GM23248 (cell line): ENCODE results near the gene INSRR. TPM values are rescaled to one million over a fixed set of nuclear protein-coding genes. Genes with fewer than 3 reads are reported as not detected.

Experiments used
- DNase-seq: peaks from one replicate; pipeline ENCODE4 v3.0.0-alpha.2; 2015
- H2AFZ ChIP-seq: fragments of 200-600 bp; sonication (generic); 2 replicates; pipeline ENCODE4 v1.6.1; 2016; ENCODE audit warnings: antibody characterized with exemption
- H3F3A ChIP-seq: fragments of 200-600 bp; sonication (generic); 2 replicates; pipeline ENCODE4 v1.6.1; 2016; ENCODE audit warnings: mild to moderate bottlenecking, antibody characterized with exemption, mixed run types; ENCODE audit not compliant: insufficient read depth
- H3K27ac ChIP-seq: fragments of 200-600 bp; sonication (generic); 2 replicates; pipeline ENCODE4 v1.5.1; 2016; ENCODE audit warnings: mild to moderate bottlenecking
- H3K27me3 ChIP-seq: fragments of 200-600 bp; sonication (generic); replicated peaks from 2 replicates; pipeline ENCODE4 v1.6.1; 2016; ENCODE audit warnings: mild to moderate bottlenecking; ENCODE audit not compliant: insufficient read depth
- H3K36me3 ChIP-seq: fragments of 200-600 bp; sonication (generic); 2 replicates; pipeline ENCODE4 v1.6.1; 2016; ENCODE audit warnings: low read depth, mild to moderate bottlenecking
- H3K4me1 ChIP-seq: fragments of 200-600 bp; sonication (generic); 2 replicates; pipeline ENCODE4 v1.6.1; 2016; ENCODE audit warnings: mild to moderate bottlenecking; ENCODE audit not compliant: insufficient read depth
- H3K4me2 ChIP-seq: fragments of 200-600 bp; sonication (generic); one replicate; pipeline ENCODE4 v1.6.1; 2016; ENCODE audit warnings: mild to moderate bottlenecking; ENCODE audit not compliant: unreplicated experiment
- H3K4me3 ChIP-seq: fragments of 200-600 bp; sonication (generic); 2 replicates; pipeline ENCODE4 v1.5.1; 2016; ENCODE audit warnings: mild to moderate bottlenecking
- H3K79me2 ChIP-seq: fragments of 200-600 bp; sonication (generic); 2 replicates; pipeline ENCODE4 v1.6.1; 2016; ENCODE audit warnings: mild to moderate bottlenecking; ENCODE audit not compliant: insufficient read depth
- H3K9ac ChIP-seq: fragments of 200-600 bp; sonication (generic); 2 replicates; pipeline ENCODE4 v1.6.1; 2016; ENCODE audit warnings: mild to moderate bottlenecking
- H3K9me2 ChIP-seq: fragments of 200-600 bp; sonication (generic); 2 replicates; pipeline ENCODE4 v1.6.1; 2016; ENCODE audit warnings: mixed run types, mild to moderate bottlenecking, moderate library complexity; ENCODE audit not compliant: insufficient read depth
- H3K9me3 ChIP-seq: fragments of 200-600 bp; sonication (generic); one replicate; pipeline ENCODE4 v1.6.1; 2017; ENCODE audit warnings: low read depth
- H4K20me1 ChIP-seq: fragments of 200-600 bp; sonication (generic); 2 replicates; pipeline ENCODE4 v1.6.0; 2016; ENCODE audit not compliant: insufficient read depth
- EZH2 ChIP-seq: fragments of 200-600 bp; sonication (generic); IDR thresholded peaks from 2 replicates; pipeline ENCODE4 v1.6.1; 2018; ENCODE audit warnings: antibody characterized with exemption, mild to moderate bottlenecking; ENCODE audit not compliant: insufficient read depth, poor library complexity, severe bottlenecking
- EZH2phosphoT487 ChIP-seq: fragments of 200-600 bp; sonication (generic); IDR thresholded peaks from 2 replicates; pipeline ENCODE4 v1.6.1; 2018; ENCODE audit warnings: antibody characterized with exemption, moderate library complexity, mild to moderate bottlenecking, low read depth; ENCODE audit not compliant: insufficient read depth
- WGBS, 2 experiments: methylation state at CpG; one replicate each; pipeline ENCODE4 v1.1.6; 2015 to 2017; ENCODE audit warnings: low lambda C conversion rate in 2 of 2, low coverage in 1 of 2; ENCODE audit errors: missing lambda C conversion rate in 2 of 2; 5-methylcytosine and 5-hydroxymethylcytosine counted together
- in situ Hi-C: fragments of 300-500 bp; cut with MboI; formaldehyde crosslinking; loops from 2 replicates; pipeline ENCODE4 v1.15.0; 2020
- polyA plus RNA-seq: library from polyadenylated mRNA; unstranded; fragments of >200 nt; fragmentation: Nextera tagmentation; extraction: Ambion mirVana; gene quantifications from 2 replicates; pipeline ENCODE4 v1.2.1, GENCODE V29; 2016
- total RNA-seq: library from RNA; depleted of rRNA; stranded (reverse); fragments of >200 nt; shearing (Covaris generic); gene quantifications from 2 replicates; pipeline ENCODE4 v1.2.3, GENCODE V29; 2014

Gene INSRR
- total and polyA plus RNA-seq, 2 experiments from 2014 or later, result 0.09 TPM; not detected in 1

DNA sequence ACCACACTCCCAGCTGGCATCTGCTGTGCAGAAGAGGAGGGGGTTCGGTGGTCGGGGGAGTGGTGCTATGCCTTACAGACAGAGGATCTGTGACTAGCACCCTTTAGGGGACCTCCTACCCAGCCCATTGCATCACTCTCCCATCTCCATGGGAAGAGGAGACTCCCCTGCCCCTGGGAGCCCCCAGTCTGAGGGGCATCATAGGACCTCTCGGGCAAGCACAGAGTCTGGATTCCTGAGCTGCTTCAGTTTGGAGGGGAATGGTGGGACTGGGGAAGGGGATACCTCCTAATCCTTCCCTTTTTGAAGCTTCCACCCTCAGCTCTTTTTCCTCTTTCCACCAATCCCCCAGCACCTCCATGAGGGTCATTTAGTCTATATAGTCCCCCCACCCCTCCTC lies 1.4 kb downstream of the INSRR start:
- no peak for TF ChIP-seq EZH2
- no peak for TF ChIP-seq EZH2phosphoT487
- no peaks in the 10 kb centered on the region for H4K20me1 ChIP-seq
- H3K36me3 ChIP-seq, result no peaks in the 10 kb centered on the region
- in situ Hi-C loops, result no loop called here
- no peaks in the 10 kb centered on the region for H3K9me2 ChIP-seq
- H3K27ac ChIP-seq, result no peak overlapping the region
- 67 to 79% methylated on average over 3 of the region's 3 CpGs for WGBS, 2 experiments
- H3K79me2 ChIP-seq, result no peaks in the 10 kb centered on the region
- H3F3A ChIP-seq, result no peaks in the 10 kb centered on the region
- H3K9me3 ChIP-seq, result no peaks in the 10 kb centered on the region
- H3K9ac ChIP-seq, result no peak overlapping the region
- H3K4me1 ChIP-seq, result 0 out of 2 replicates have a peak, but pooled peaks cover 3% of the 10 kb centered on the region
- H2AFZ ChIP-seq, result no peak overlapping the region
- peaks cover 18% of the 10 kb centered on the region for H3K27me3 ChIP-seq
- no peak overlapping the region for H3K4me3 ChIP-seq
- DNase-seq, result no peak
- no peak overlapping the region for H3K4me2 ChIP-seq

DNA sequence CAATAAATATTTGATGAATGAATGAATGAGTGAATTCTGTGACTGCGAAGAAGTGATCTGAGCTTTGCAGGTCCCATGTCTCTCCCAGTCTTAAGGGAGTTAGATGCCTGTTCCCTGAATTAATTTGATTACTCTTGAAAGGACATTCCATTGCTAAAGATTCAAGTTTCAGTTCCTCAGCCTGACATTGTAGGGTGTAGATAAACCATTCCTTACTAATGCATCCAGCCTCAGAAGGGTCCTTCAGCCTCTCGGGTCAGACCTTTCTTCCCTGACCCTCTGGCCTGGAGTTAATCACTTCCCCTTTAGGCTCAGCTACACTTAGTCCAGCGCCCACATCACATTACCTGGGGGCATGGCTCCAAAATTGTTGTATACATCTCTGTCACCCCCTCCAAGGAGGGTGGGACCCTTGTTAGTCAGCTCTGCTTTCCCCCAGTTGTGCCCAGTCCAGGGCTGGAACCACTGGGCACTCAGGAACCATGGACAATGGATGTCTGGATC lies 2.6 kb downstream of the INSRR start:
- no peak overlapping the region for H3K9ac ChIP-seq
- no peaks in the 10 kb centered on the region for H3K9me3 ChIP-seq
- no peak overlapping the region for H3K4me3 ChIP-seq
- H3K4me2 ChIP-seq, result no peak overlapping the region
- H3F3A ChIP-seq, result no peaks in the 10 kb centered on the region
- no peaks in the 10 kb centered on the region for H3K79me2 ChIP-seq
- H4K20me1 ChIP-seq, result no peaks in the 10 kb centered on the region
- in situ Hi-C loops, result no loop called here
- H3K9me2 ChIP-seq, result no peaks in the 10 kb centered on the region
- H2AFZ ChIP-seq, result no peak overlapping the region
- DNase-seq, result no peak
- 72 to 87% methylated on average over 3 of the region's 3 CpGs for WGBS, 2 experiments
- peaks cover 10% of the 10 kb centered on the region for H3K27me3 ChIP-seq
- TF ChIP-seq EZH2phosphoT487, result no peak
- TF ChIP-seq EZH2, result no peak
- H3K4me1 ChIP-seq, result 0 out of 2 replicates have a peak, but pooled peaks cover 3% of the 10 kb centered on the region
- H3K27ac ChIP-seq, result no peak overlapping the region
- H3K36me3 ChIP-seq, result no peaks in the 10 kb centered on the region

DNA sequence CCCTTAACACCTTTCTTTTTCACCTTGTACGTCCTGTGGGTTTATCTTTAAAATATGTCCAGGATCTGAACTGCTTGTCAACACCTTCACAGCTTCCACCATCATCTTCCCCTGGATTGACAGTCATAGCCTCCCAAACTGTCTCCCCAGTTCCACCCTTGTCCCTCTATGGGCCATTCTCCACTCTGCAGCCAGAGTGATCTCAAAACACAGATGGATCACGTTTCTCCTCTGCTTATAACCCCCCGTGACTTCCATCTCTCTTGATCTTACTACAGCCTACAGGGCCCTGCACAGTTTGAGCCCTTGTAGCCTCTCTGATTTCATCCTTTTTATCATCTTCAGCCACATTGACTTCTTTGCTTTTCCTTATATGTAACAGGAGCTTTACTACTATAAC lies 4.3 kb downstream of the INSRR start:
- Histone ChIP-seq H4K20me1 (no peaks in the 10 kb centered on the region), H3K27ac (no peak overlapping the region), H3K9me2 (no peaks in the 10 kb centered on the region), H3K9me3 (no peaks in the 10 kb centered on the region), H3K9ac (no peak overlapping the region), H3F3A (no peaks in the 10 kb centered on the region), H3K4me3 (no peak overlapping the region), H2AFZ (no peak overlapping the region), H3K79me2 (no peaks in the 10 kb centered on the region), H3K4me1 (0 out of 2 replicates have a peak, but pooled peaks cover 3% of the 10 kb centered on the region), H3K4me2 (no peak overlapping the region), H3K27me3 (peaks cover 5% of the 10 kb centered on the region; the same call in 1 of the 2 replicates), H3K36me3 (no peaks in the 10 kb centered on the region)
- no peak for TF ChIP-seq EZH2phosphoT487
- no peak for TF ChIP-seq EZH2
- no peak for DNase-seq
- in situ Hi-C loops, result no loop called here
- 41 to 43% methylated on average over 3 of the region's 3 CpGs for WGBS, 2 experiments

DNA sequence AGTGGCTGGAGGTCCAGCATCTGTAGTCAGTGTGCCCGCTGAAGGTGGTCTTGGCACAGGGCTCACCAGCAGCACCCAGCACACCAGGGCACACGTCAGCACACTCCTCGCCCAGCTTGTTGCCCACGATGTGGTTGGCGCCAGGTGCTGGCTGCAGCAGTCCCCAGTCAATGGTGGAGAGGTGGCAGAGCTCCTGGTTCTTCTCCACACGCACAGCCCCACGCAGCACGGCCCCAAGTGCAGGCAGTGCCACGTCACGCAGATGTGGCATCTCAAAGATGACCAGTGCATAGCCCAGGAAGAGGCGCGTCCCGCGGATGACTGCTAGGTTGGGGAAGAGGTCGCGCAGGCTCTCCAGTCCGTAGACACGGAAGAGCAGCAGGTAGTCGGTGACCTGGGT lies 5.2 kb downstream of the INSRR start:
- H3K9me3 ChIP-seq, result no peaks in the 10 kb centered on the region
- no peaks in the 10 kb centered on the region for H3F3A ChIP-seq
- 87 to 91% methylated on average over 19 of the region's 19 CpGs for WGBS, 2 experiments
- H3K9ac ChIP-seq, result no peak overlapping the region
- TF ChIP-seq EZH2phosphoT487 (no peak), EZH2 (no peak)
- H3K27ac ChIP-seq, result no peak overlapping the region
- no peak overlapping the region for H3K4me3 ChIP-seq
- H2AFZ ChIP-seq, result no peak overlapping the region
- no peaks in the 10 kb centered on the region for H3K4me1 ChIP-seq
- DNase-seq, result no peak
- H3K36me3 ChIP-seq, result no peaks in the 10 kb centered on the region
- no peak overlapping the region for H3K4me2 ChIP-seq
- in situ Hi-C loops, result no loop called here
- H3K27me3 ChIP-seq, result peaks cover 5% of the 10 kb centered on the region; the same call in 1 of the 2 replicates
- no peaks in the 10 kb centered on the region for H4K20me1 ChIP-seq
- no peaks in the 10 kb centered on the region for H3K9me2 ChIP-seq
- H3K79me2 ChIP-seq, result no peaks in the 10 kb centered on the region
